HG03103 (cell line): ENCODE measurements around the gene IMMP2L.

Experiments
- ATAC-seq: cut with Tn5 transposase; IDR thresholded peaks from one replicate; pipeline ENCODE4 v1.9.1; 2021; ENCODE audit warnings: low read depth; ENCODE audit not compliant: unreplicated experiment

The IMMP2L gene

GRCh38 chr7:110800984-110801383 is 761.3 kb downstream of the IMMP2L start:
- ATAC-seq: no peak

DNA sequence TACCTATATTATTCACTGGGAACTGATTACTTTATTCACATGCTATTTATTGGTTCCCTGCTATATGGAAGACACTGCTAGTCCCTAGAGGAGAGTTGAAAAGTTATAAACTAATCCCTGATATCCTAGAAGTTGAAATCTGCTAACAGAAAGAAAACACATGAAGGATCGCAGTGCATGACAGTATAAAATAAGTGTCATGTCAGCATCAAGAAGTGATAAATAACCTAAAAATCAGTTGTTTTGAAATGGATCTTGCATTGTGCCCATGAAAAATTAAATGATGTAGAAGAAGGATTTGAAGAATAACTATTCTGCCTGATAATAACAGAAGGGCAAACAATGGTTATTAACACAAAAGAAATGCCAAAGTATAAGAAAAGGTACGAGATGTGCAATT is 764.6 kb downstream of the IMMP2L start:
- ATAC-seq: no peak

DNA sequence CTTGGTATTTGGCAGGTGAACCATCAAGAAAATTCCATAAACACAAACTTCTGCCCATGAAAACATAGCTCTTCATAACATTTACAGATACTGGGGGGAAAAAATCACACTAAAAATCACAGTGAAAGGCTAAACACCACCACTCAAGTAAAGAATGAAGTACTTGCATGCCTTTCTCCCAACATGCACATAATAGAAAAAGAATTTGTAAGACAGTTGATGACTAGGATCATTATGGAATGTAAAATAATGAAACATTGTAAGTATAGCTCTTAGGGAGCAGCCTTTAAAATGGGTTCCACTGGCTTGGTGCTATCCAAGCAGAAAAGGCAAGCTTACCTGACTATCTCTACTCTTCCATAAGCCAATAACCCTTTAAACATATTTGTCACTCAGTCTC is 771.3 kb downstream of the IMMP2L start:
- ATAC-seq: no peak

DNA sequence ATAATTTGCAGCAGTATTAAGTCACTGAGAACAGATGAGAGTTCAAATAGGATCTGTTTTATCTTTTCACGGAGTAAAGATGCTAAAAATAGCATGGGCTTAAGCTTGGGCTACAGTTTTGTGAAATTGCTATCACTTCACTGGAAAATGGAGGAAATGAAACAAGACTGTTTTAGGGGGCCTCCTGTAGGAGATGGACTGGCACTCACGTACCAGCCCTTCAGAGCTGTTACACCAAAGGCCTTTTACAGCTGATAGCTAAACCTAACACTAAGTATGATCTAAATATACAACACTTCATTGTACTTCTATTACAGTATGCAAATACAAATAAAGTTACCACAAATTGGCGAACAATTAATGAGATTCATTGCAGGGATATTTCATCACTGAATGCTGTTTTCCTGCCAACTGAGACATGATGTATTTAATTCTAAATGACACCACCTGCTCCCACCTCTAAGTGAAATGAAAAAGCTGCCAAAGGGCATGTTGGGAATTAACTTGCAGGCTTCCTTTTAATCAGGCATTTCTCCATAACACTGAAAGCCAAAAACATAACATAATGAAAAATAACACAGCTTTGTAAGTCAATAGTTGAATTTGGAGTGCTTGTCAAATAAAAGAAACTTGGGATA is 775.8 kb downstream of the IMMP2L start:
- no peak for ATAC-seq

DNA sequence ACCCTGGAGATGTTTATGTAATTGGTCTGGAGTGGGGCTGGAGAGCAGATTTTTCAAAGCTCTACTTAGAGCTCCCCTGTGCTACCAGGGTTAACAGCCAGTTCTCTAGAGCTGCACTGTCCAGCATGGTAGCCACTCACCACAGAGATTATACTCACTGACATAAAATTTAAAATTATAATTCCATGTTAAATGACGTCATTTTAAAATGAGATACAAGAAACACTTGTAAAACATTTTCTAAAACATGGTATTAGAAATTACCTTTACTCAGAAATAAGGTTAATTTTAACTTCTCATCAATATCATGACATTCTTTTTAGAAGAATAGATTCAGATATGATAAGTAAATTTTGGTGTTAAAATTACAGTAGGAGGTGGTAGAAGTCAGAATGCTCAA is 777.5 kb downstream of the IMMP2L start:
- ATAC-seq: no peak

GRCh38 chr7:110780712-110781111 is 781.6 kb downstream of the IMMP2L start:
- ATAC-seq: no peak

GRCh38 chr7:110779339-110779738 is 783.0 kb downstream of the IMMP2L start:
- ATAC-seq: no peak

DNA sequence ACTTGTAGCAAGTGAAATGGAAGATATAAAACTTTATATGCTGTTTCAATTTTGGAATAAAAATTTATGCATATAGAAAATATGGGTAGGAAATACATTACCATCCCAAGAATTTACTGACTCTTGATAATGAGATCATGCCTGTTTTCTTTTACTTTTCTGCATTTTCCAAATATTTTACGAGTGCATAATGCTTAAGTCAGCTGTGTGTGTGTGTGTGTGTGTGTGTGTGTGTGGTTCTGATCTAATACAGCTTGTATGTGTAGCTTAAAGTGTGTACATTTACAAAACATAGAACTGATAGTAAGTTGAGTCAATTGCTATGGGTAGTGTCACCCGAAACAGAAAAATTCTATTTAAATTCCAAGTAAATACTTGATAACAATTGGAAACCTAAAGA is 787.2 kb downstream of the IMMP2L start:
- ATAC-seq: no peak

DNA sequence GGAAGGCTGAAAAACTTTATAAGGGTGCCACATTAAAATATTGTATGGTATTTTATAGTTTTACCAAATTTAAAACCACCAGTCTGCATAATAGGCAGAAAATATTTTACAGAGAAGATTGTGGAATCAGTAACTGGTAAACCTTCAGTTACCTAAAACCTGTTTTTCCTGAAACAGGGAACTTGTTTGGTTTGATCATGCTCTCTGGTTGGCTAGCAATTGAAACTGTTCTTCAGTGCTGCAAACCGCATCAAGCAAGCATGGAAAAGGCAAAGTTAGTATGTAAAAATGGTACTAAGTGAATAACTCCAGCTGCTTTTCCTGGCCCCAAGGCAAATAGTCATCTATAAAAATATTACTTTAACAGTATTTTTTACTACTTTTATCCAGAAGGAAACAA is 788.2 kb downstream of the IMMP2L start:
- ATAC-seq: no peak

DNA sequence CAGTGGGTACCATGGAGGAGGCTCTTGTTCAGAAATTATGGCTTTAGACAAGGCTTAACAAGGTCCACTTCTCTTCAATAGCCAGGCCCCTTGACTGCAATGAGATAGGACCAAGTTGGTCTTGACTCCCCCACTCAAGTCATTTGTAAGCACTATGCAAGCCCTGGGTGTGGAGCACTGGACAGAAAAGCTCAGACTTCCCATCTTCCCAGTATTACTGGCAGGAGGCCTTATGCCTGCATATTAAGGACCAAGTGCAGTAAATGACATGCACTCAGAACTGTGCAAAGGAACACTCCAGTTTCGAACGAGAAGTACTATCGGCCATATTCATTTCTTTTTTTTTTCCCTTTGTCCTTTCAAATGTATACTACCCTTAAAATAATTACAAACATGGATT is 789.7 kb downstream of the IMMP2L start:
- no peak for ATAC-seq

- ATAC-seq: no peak
Measured at GRCh38 chr7:110771717-110772116, 790.6 kb downstream of the IMMP2L start.

GRCh38 chr7:110767550-110768110 is 794.7 kb downstream of the IMMP2L start:
- ATAC-seq: no peak

DNA sequence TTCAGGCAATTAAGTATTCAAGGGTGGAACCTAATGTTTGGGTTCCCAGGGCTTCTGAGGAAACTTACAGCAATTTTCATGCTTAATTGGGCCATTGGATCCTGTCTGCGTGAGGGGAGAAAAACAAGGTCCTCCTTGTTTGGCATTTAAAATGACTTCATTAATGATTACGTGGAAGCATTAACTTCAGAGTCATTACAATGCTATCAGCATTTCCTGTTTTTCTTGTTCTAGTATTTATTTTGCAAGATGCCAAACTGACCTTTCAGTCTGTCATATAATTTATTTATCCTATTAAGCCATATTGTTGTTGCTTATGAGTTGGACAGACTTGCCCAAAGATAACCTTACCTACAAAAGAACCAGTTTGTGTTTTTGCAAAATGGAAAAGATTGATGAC is 795.4 kb downstream of the IMMP2L start:
- ATAC-seq: no peak

DNA sequence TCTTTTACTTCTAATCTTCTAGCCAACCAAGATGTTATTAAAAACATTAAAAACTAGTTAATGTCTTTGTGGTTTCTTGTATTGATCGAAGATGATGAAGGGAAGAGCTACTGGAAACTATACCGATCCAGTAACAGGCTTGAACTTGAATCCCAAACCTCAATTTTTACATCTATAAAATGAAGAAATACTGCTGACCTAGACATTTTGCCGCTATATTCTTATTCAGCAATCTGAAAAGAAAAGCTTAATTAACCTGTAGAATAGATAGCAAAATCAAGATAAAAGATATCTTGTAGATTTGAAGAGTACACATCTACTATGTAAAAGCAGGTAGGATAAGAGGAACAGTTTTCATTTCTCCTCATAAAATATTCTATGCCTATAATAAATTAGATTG is 797.4 kb downstream of the IMMP2L start:
- ATAC-seq: no peak

- no peak for ATAC-seq
Measured at GRCh38 chr7:110762546-110763225, 799.6 kb downstream of the IMMP2L start.

GRCh38 chr7:110760341-110760740 is 802.0 kb downstream of the IMMP2L start:
- no peak for ATAC-seq

DNA sequence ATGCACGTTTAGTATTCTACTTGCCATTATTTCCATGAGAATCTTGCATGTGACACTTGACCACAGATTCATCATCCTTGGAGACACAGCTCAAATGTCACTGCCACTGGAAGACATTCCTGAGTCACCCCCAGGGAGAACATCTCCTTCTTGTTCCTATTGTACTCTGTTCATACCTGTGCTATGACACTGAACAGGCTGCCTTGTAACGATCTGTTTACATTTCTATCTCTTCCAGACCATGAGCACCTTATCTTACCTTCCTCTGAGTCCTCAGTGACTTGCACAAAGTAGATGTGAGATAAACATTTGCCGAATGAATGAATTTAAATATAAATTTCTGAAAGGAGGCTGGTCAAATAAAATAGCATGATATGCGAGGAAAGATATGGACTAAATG is 803.2 kb downstream of the IMMP2L start:
- no peak for ATAC-seq

DNA sequence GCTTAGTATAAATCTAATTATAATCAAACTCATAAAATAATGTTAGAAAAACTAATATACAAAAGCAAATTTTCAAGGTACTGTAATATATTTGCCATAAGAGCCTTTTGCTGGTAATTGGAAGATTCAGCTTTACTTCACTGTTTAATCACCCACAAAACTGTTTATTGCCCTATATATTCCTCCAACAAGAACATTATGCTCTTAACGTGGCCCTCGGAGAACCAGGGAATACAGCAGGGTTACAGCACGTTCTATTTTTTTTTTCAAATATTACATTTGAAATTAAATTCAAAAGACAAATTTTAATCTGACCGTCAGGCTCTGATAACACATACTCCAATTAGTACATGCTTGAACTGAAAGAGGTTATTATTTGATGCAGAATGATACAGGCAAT is 807.6 kb downstream of the IMMP2L start:
- no peak for ATAC-seq

DNA sequence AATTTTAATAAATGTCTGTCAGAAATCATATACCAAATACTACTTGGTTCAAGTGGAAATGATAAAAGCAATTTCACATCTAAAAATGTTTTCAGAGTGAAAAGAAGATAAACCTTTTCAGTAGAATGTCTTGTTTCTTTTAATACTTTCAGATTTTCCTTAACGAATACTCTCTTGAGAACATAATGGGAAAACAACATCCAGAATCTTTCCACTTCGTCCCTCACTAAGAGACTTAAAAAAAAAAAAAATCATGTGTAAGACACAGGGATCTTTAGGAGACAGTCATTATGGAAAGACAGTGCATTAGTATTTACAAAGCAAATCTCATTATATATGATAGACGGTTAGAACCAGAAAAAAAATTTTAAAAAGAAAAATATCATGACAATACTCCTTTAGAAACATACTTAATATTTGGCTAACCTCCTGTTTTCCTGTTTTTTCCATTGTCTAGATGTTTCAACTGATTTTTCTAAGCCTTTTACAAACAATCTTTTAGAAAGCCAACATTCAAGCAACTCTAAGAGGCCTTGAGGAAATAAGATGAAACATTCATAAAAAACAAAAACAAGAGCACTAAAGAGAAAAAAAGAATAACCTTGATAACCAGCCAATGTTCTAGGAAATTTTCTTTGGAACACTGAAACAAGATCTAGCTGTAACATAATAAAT is 811.2 kb downstream of the IMMP2L start:
- ATAC-seq: no peak

DNA sequence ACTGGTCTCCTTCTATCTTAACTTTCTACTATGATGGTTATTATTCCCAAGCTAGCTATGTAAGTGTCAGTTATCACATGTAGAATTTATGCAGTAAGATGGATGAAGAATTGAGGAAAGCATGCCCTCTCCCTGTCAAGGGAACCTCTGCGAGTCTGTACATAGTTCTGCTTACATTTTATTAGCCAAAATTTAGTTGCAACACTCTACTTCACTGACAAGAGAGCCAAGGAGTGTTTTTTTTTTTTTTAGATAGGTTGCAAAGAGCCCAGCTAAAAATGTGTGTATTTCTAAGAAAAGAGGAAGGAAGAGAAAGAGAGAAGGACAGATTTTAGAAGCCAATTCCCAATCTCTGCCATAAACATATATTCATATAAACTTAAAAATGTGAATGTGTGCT is 829.1 kb downstream of the IMMP2L start:
- no peak for ATAC-seq

DNA sequence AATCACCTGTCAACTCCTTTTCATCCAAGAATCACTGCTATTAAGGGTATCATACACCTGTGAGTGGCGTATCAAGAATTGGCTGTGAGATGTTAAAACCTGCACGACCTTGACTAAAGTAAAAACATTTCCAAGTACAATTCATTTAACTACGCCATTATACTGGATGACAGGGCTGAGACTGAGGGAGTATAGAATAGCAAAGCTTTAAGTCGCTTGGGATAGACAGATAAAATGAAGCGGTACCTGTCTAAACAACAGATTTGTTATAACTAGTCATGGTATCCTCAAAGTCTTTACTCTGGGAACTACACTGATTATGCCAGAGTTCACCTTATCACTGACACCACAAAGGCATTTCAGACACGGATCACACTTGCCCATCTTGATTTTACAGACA is 837.5 kb downstream of the IMMP2L start:
- ATAC-seq: no peak

GRCh38 chr7:110721395-110721794 is 840.9 kb downstream of the IMMP2L start:
- ATAC-seq: no peak
